CD4-positive, alpha-beta memory T cell (primary cell): Measurements from ENCODE around the gene FCRLB. TPM values are rescaled to one million over a fixed set of nuclear protein-coding genes. Genes with fewer than 3 reads are reported as not detected.

ENCODE experiments used
- CTCF ChIA-PET: fragments of 350-600 bp; sonication (Branson Sonifier 250); formaldehyde crosslinking; loops from one replicate; lab custom pipeline; 2021; ENCODE audit warnings: inconsistent platforms; ENCODE audit not compliant: partially characterized antibody; lab: Charles Lee
- POLR2A ChIA-PET: fragments of 350-600 bp; sonication (Branson Sonifier 250); formaldehyde crosslinking; loops from one replicate; lab custom pipeline; 2021; ENCODE audit not compliant: partially characterized antibody; lab: Charles Lee
- DNase-seq, 5 donors: peaks; one replicate each; pipeline versions ENCODE4 v3.0.0 to v3.0.0-alpha.2; 2020 to 2022; ENCODE audit warnings: mixed read lengths in 1 of 5
- H3K27ac ChIP-seq: one replicate; pipeline ENCODE4 v1.7.0; 2013; ENCODE audit warnings: low read depth, low read length
- H3K27me3 ChIP-seq: 2 replicates; pipeline ENCODE4 v1.7.0; 2013; ENCODE audit warnings: mild to moderate bottlenecking, low read length, moderate library complexity; ENCODE audit not compliant: insufficient read depth
- H3K36me3 ChIP-seq: 2 replicates; pipeline ENCODE4 v1.7.0; 2013; ENCODE audit warnings: mild to moderate bottlenecking, low read length, moderate library complexity; ENCODE audit not compliant: insufficient read depth
- H3K4me1 ChIP-seq: 2 replicates; pipeline ENCODE4 v1.7.0; 2013; ENCODE audit warnings: mild to moderate bottlenecking, low read length, moderate library complexity; ENCODE audit not compliant: insufficient read depth
- H3K4me3 ChIP-seq, 2 donors: one replicate each; pipeline ENCODE4 v1.7.0; 2013; ENCODE audit warnings: low read length in 2 of 2, mild to moderate bottlenecking in 1 of 2
- H3K9me3 ChIP-seq, 2 donors: one replicate each; pipeline ENCODE4 v1.7.0; 2013; ENCODE audit warnings: low read length in 2 of 2, control low read depth in 1 of 2; ENCODE audit not compliant: control insufficient read depth in 1 of 2
- H3K27ac Mint-ChIP-seq, 7 donors: one replicate each; pipeline ENCODE4 v1.8.0; 2020 to 2021; ENCODE audit warnings: mixed read lengths in 7 of 7, mild to moderate bottlenecking in 6 of 7, inconsistent platforms in 3 of 7, moderate library complexity in 3 of 7
- H3K27me3 Mint-ChIP-seq, 2 donors: one replicate each; pipeline ENCODE4 v1.8.0; 2020 to 2021; ENCODE audit warnings: mixed read lengths in 2 of 2
- H3K36me3 Mint-ChIP-seq, 2 donors: one replicate each; pipeline ENCODE4 v1.8.0; 2020 to 2021; ENCODE audit warnings: mixed read lengths in 2 of 2, inconsistent platforms in 1 of 2, mild to moderate bottlenecking in 1 of 2
- H3K4me1 Mint-ChIP-seq, 4 donors: one replicate each; pipeline ENCODE4 v1.8.0; 2020 to 2021; ENCODE audit warnings: mixed read lengths in 4 of 4, mild to moderate bottlenecking in 1 of 4
- H3K4me3 Mint-ChIP-seq, 8 donors: one replicate each; pipeline ENCODE4 v1.8.0; 2020 to 2021; ENCODE audit warnings: mixed read lengths in 8 of 8, mild to moderate bottlenecking in 7 of 8, moderate library complexity in 6 of 8, inconsistent platforms in 3 of 8
- H3K9me3 Mint-ChIP-seq, 8 donors: one replicate each; pipeline ENCODE4 v1.8.0; 2020 to 2021; ENCODE audit warnings: mixed read lengths in 8 of 8, mild to moderate bottlenecking in 5 of 8, inconsistent platforms in 3 of 8, moderate library complexity in 1 of 8
- intact Hi-C: fragments of 100-400 bp; cut with micrococcal nuclease; formaldehyde crosslinking; loops from one replicate; pipeline ENCODE4 v1.15.1; 2023
- polyA plus RNA-seq, 2 donors: library from polyadenylated mRNA; unstranded; fragments of 300-500 nt; fragmentation: Illumina TruSeq; gene quantifications; one replicate each; pipeline ENCODE4 v1.2.3, GENCODE V29; 2021
- total RNA-seq, 2 experiments: library from RNA; stranded (reverse); gene quantifications; one replicate each; pipeline ENCODE4 v1.2.3, GENCODE V29; 2021

Gene FCRLB
- total and polyA plus RNA-seq, 4 experiments from 2014 or later, result 1.0 to 1.6 (median 1.4) TPM

- no peaks in the 10 kb centered on the region for H3K36me3 ChIP-seq
- no peak overlapping the region for H3K27ac Mint-ChIP-seq
- H3K4me3 Mint-ChIP-seq, result no peak overlapping the region
- H3K9me3 ChIP-seq, result no peaks in the 10 kb centered on the region
- POLR2A ChIA-PET, result no interaction called here
- CTCF ChIA-PET, result interaction anchor here (1.5 kb wide), 1 partner anchor 18 kb away, joined by 4 read pairs; no protein-coding TSS in a partner anchor
- H3K36me3 Mint-ChIP-seq, result no peaks in the 10 kb centered on the region
- no peaks in the 10 kb centered on the region for H3K4me1 Mint-ChIP-seq
- no peak for DNase-seq
- H3K27me3 ChIP-seq, result no peaks in the 10 kb centered on the region
- no peak overlapping the region for H3K27ac ChIP-seq
- H3K27me3 Mint-ChIP-seq, result peaks cover 0 to 11% of the 10 kb centered on the region in 2 donors
- H3K4me3 ChIP-seq, result no peak overlapping the region
- no peaks in the 10 kb centered on the region for H3K4me1 ChIP-seq
- intact Hi-C loops, result no loop called here
- H3K9me3 Mint-ChIP-seq, result no peaks in the 10 kb centered on the region
Observed at GRCh38 chr1:161706113-161706481, 15.2 kb upstream of the FCRLB start.

- ChIA-PET POLR2A (no interaction called here), CTCF (interaction anchor here (1.5 kb wide), 1 partner anchor 18 kb away, joined by 4 read pairs; no protein-coding TSS in a partner anchor)
- peaks cover 0 to 11% of the 10 kb centered on the region in 2 donors for H3K27me3 Mint-ChIP-seq
- no peak within 1 kb of the TSS for H3K4me3 Mint-ChIP-seq
- H3K9me3 Mint-ChIP-seq, result no peaks in the 10 kb centered on the region
- Histone ChIP-seq H3K27me3 (no peaks in the 10 kb centered on the region), H3K27ac (no peak within 1 kb of the TSS), H3K4me3 (no peak within 1 kb of the TSS), H3K4me1 (no peaks in the 10 kb centered on the region), H3K36me3 (no peaks in the 10 kb centered on the region), H3K9me3 (no peaks in the 10 kb centered on the region)
- no peaks in the 10 kb centered on the region for H3K4me1 Mint-ChIP-seq
- no peaks in the 10 kb centered on the region for H3K36me3 Mint-ChIP-seq
- intact Hi-C loops, result no loop called here
- DNase-seq, result no peak
- H3K27ac Mint-ChIP-seq, result no peak within 1 kb of the TSS
Observed at GRCh38 chr1:161706482-161707347, 14.6 kb upstream of the FCRLB start, which contains the start of gene FCRLA. FCRLA (plus strand) TSS chr1:161707229; CDS start chr1:161707265, 36 bp downstream.

DNA sequence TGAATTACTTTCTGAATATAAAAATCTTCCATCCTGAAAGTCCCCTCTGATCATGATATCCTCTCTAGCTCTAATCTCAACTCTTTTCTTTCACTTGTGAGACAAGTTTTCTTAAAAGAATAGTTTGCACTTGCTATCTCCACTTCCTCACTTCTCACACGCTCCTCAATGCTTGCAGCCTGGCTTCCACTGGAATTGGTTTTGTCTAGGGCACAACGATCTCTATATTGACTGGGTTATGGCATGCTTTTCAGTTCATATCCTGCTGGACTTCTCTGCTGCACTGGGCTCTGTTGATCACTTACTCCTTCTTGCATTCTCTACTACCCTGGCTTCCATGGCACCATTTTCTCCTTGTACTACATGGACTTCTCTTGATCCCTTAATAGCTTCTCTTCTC, 13.8 kb upstream of the FCRLB start:
- H3K4me1 ChIP-seq, result no peaks in the 10 kb centered on the region
- no peaks in the 10 kb centered on the region for H3K36me3 ChIP-seq
- no peak overlapping the region for H3K27ac ChIP-seq
- H3K4me3 ChIP-seq, result no peak overlapping the region
- ChIA-PET CTCF (interaction anchor here (0.7 to 1.5 kb wide), 3 partner anchors 19 to 59 kb away, joined by 3 to 4 read pairs (median 3); no protein-coding TSS in a partner anchor), POLR2A (no interaction called here)
- Mint-ChIP-seq H3K27me3 (peaks cover 0 to 8% of the 10 kb centered on the region in 2 donors), H3K4me3 (no peak overlapping the region), H3K27ac (no peak overlapping the region), H3K4me1 (no peaks in the 10 kb centered on the region), H3K9me3 (no peaks in the 10 kb centered on the region), H3K36me3 (no peaks in the 10 kb centered on the region)
- H3K27me3 ChIP-seq, result no peaks in the 10 kb centered on the region
- no peak for DNase-seq
- H3K9me3 ChIP-seq, result no peaks in the 10 kb centered on the region
- intact Hi-C loops, result no loop called here

GRCh38 chr1:161709373-161709772, 12.0 kb upstream of the FCRLB start:
- Mint-ChIP-seq H3K4me1 (no peaks in the 10 kb centered on the region), H3K4me3 (no peak overlapping the region), H3K27me3 (peaks cover 0 to 5% of the 10 kb centered on the region in 2 donors), H3K9me3 (no peaks in the 10 kb centered on the region), H3K36me3 (no peaks in the 10 kb centered on the region), H3K27ac (no peak overlapping the region)
- Histone ChIP-seq H3K9me3 (no peaks in the 10 kb centered on the region), H3K27ac (no peak overlapping the region), H3K36me3 (no peaks in the 10 kb centered on the region), H3K4me3 (no peak overlapping the region), H3K27me3 (no peaks in the 10 kb centered on the region), H3K4me1 (no peaks in the 10 kb centered on the region)
- intact Hi-C loops, result no loop called here
- ChIA-PET POLR2A (no interaction called here), CTCF (no interaction called here)
- no peak for DNase-seq

DNA sequence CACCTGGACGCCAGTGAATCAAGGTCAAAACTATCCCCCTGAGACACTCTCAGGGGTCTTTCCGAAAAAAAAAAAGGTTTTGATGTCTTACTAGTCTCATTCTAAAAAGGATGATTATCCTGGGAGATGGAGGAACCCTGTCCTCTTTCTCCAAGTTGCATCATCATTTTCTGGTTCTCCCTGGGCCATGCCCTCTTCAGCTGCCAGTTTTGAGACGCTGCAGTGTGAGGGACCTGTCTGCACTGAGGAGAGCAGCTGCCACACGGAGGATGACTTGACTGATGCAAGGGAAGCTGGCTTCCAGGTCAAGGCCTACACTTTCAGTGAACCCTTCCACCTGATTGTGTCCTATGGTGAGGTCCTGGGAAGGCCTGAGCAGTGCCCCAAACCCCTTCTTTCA, 10.8 kb upstream of the FCRLB start:
- H3K4me1 ChIP-seq, result no peaks in the 10 kb centered on the region
- POLR2A ChIA-PET, result no interaction called here
- CTCF ChIA-PET, result no interaction called here

DNA sequence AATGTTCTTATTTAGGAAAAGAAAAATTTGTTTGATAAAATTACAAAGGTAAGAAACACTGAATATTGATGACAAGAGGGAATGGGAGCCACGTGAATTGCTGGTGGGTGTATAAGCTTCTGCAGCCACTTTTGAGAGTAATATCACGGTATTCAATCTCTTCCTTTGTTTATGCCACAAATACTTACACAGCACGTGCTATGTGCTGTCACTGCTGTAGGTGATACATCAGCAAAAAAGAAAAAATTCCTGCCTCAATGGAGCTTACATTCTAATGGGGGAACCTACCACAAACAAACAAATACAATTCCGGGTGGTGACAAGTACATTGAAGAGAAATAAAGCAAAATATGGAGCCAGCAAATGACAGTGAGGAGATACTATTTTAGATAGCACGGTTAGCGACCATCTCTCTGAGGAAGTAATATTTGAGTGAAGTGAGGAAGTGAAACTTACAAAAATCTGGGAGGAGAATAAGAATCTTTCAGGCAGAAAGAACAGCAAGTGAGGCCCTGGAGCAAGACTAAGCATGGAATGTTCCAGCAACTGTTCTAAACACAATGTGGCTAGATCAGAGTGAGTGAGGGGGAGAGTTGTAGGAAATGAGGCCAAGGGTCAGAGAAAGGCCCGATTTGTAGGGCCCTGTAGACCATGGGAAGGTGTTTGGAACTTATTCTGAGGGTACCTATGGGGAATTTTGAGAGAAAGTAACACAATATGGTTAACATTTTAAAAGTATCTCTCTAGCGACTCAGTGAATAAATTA, 2.6 kb upstream of the FCRLB start:
- no peaks in the 10 kb centered on the region for H3K9me3 ChIP-seq
- Mint-ChIP-seq H3K27me3 (peaks cover 0 to 8% of the 10 kb centered on the region in 2 donors), H3K27ac (peak overlapping the region in 1 of 7 donors; percentile 5), H3K9me3 (no peaks in the 10 kb centered on the region), H3K36me3 (no peaks in the 10 kb centered on the region), H3K4me3 (no peak overlapping the region), H3K4me1 (peaks cover 0 to 7% (median 5%) of the 10 kb centered on the region in 4 donors)
- no peak overlapping the region for H3K27ac ChIP-seq
- no peak overlapping the region for H3K4me3 ChIP-seq
- H3K36me3 ChIP-seq, result no peaks in the 10 kb centered on the region
- H3K4me1 ChIP-seq, result peaks cover 4% of the 10 kb centered on the region
- intact Hi-C loops, result no loop called here
- POLR2A ChIA-PET, result interaction anchor here (0.7 kb wide), 1 partner anchor 8 kb away, joined by 3 read pairs; no protein-coding TSS in a partner anchor
- no peak for DNase-seq
- H3K27me3 ChIP-seq, result no peaks in the 10 kb centered on the region
- CTCF ChIA-PET, result no interaction called here

More for the DNA sequence above, 10.8 kb upstream of the FCRLB start:
- H3K9me3 Mint-ChIP-seq, result no peaks in the 10 kb centered on the region
- no peaks in the 10 kb centered on the region for H3K4me1 Mint-ChIP-seq
- intact Hi-C loops, result no loop called here
- Histone ChIP-seq H3K4me3 (no peak overlapping the region), H3K36me3 (no peaks in the 10 kb centered on the region), H3K27me3 (no peaks in the 10 kb centered on the region), H3K9me3 (no peaks in the 10 kb centered on the region), H3K27ac (no peak overlapping the region)
- H3K36me3 Mint-ChIP-seq, result no peaks in the 10 kb centered on the region
- H3K4me3 Mint-ChIP-seq, result no peak overlapping the region
- H3K27me3 Mint-ChIP-seq, result peaks cover 0 to 7% of the 10 kb centered on the region in 2 donors
- H3K27ac Mint-ChIP-seq, result no peak overlapping the region
- no peak for DNase-seq

- CTCF ChIA-PET, result no interaction called here
- H3K36me3 Mint-ChIP-seq, result no peaks in the 10 kb centered on the region
- Histone ChIP-seq H3K27me3 (no peaks in the 10 kb centered on the region), H3K4me1 (peaks cover 4% of the 10 kb centered on the region), H3K27ac (no peak overlapping the region), H3K36me3 (no peaks in the 10 kb centered on the region), H3K4me3 (no peak overlapping the region), H3K9me3 (no peaks in the 10 kb centered on the region)
- peaks cover 0 to 8% of the 10 kb centered on the region in 2 donors for H3K27me3 Mint-ChIP-seq
- intact Hi-C loops, result no loop called here
- H3K4me1 Mint-ChIP-seq, result peaks cover 0 to 7% (median 5%) of the 10 kb centered on the region in 4 donors
- H3K27ac Mint-ChIP-seq, result no peak overlapping the region
- DNase-seq, result no peak
- POLR2A ChIA-PET, result no interaction called here
- no peak overlapping the region for H3K4me3 Mint-ChIP-seq
- H3K9me3 Mint-ChIP-seq, result no peaks in the 10 kb centered on the region
Observed at GRCh38 chr1:161719325-161719611, 2.1 kb upstream of the FCRLB start.
